C4-2B (cell line): Measurements from ENCODE around the gene CLSTN1.

Experiments used
- H3K27ac ChIP-seq: fragments of 450-650 bp; 2 replicates; pipeline ENCODE4 v1.5.1; 2017
- ZFX ChIP-seq: fragments of 450-650 bp; IDR thresholded peaks from 2 replicates; pipeline ENCODE4 v1.6.1; 2017
- TF ChIP-seq, protein P1 (sequence below): fragments of 450-650 bp; conservative IDR thresholded peaks from 2 replicates; pipeline ENCODE4 v1.5.1; 2017; ENCODE audit warnings: mild to moderate bottlenecking

CLSTN1 gene

DNA sequence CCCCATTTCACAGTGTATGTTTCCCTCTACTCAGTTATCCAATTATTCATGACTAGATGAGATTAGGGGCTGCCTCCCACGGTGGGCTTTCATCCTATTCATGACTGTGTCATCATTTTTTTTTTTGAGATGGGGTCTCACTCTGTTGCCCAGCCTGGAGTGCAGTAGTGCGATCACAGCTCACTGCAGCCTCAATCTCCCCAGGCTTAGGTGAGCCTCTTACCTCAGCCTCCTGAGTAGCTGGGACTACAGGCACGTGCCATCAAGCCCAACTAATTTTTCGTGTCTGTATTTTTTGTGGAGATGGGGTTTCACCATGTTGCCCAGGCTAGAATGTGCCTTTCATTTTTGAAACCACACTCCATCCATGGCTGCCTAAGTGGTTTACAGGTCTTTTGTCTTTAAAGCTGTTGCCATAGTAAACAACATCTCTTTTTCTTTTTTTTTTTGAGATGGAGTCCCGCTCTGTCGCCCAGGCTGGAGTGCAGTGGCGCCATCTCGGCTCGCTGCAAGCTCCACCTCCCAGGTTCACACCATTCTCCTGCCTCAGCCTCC is 112.2 kb downstream of the CLSTN1 start:
- TF ChIP-seq, protein P1, sequence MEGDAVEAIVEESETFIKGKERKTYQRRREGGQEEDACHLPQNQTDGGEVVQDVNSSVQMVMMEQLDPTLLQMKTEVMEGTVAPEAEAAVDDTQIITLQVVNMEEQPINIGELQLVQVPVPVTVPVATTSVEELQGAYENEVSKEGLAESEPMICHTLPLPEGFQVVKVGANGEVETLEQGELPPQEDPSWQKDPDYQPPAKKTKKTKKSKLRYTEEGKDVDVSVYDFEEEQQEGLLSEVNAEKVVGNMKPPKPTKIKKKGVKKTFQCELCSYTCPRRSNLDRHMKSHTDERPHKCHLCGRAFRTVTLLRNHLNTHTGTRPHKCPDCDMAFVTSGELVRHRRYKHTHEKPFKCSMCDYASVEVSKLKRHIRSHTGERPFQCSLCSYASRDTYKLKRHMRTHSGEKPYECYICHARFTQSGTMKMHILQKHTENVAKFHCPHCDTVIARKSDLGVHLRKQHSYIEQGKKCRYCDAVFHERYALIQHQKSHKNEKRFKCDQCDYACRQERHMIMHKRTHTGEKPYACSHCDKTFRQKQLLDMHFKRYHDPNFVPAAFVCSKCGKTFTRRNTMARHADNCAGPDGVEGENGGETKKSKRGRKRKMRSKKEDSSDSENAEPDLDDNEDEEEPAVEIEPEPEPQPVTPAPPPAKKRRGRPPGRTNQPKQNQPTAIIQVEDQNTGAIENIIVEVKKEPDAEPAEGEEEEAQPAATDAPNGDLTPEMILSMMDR, result no peak
- no peak for TF ChIP-seq ZFX
- H3K27ac ChIP-seq, result no peak overlapping the region

DNA sequence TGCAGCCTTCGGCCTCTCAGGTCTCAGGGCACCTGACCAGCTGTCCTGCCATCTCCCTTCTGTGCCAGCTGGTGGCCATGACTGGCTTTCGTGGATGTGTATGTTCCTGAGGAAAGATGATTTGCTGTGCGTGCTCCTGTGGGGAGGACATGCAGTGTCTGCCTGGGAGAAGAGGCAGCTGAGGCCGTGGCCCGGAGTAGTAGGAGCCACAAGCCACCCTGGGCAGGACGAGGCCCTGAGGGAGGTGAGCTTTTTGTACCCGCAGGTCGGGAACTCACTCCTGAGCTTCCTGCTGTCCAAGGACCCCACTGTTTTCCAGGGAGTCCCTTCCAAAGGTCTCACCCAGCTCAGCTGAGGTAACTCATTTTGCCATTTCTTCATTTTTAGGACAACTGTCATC is 113.7 kb downstream of the CLSTN1 start:
- TF ChIP-seq ZFX, result no peak
- TF ChIP-seq, protein P1, result no peak
- no peak overlapping the region for H3K27ac ChIP-seq

DNA sequence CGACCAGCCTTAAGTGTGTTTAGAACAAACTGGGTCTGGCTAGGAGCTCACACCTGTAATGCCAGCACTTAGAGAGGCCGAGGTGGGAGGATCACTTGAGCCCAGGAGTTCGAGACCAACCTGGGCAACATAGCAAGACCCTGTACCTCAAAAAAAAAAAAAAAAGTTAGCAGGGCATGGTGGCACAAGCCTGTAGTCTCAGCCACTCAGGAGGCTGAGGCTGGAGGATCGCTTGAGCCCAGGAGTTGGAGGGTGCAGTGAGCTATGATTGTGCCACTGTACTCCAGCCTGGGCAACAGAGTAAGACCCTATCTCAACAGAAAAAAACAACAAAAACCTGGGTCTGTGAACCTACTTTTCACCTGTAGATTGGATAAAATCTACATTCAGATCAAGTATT is 117.6 kb downstream of the CLSTN1 start:
- no peak overlapping the region for H3K27ac ChIP-seq
- TF ChIP-seq, protein P1, result no peak
- TF ChIP-seq ZFX, result no peak

DNA sequence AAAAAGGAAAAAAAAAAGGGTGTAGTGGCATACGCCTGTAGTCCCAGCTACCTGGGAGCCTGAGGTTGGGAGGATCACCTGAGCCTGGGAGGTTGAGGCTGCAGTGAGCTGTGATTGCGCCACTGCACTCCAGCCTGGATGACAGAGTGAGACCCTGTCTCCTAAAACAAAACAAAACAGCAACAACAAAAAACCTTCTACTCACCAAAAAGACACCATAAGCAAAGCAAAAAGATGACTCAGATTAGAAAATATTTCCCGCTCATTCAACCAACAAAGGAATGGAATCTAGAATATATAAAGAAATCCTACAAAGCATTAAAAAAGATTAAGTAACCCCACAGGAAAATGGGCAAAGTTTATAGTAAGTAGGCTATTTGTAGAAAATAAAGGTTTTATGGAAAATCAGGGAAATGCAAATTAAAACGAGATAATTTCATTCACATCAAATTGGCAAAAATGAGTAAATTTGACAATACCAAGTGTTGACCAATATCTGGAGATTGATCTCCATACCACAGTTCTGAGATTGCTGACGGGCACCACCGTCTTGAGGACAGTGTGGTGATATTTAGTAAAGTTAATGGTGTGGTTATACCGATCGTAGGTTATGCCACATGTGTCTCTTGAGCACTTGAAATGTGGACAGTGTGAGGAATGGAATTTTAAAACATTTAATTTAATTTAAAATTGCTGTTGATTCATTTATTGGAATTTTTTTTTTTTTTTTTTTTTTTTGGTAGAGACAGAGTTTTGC is 118.2 kb downstream of the CLSTN1 start:
- no peak for TF ChIP-seq ZFX
- TF ChIP-seq, protein P1, result no peak
- no peak overlapping the region for H3K27ac ChIP-seq

DNA sequence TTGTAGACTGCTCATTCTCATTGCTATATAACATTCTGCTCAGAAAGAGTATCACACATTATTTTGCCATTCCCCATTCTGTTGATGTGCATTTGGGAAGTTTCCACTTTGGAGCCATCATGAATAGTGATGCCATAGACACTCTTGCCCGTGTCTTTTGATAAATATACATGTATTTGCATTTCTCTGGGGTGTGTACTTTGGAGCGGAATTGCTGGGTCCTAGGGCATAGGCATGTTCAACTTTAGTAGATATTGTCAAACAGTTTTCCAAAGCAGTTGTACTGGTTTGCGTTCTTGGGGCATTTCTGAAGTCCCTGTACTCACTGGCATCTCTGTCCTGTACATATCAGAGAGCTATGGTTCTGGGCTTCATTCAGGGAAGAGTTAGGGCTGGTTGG is 120.1 kb downstream of the CLSTN1 start:
- TF ChIP-seq ZFX, result no peak
- TF ChIP-seq, protein P1, result no peak
- no peak overlapping the region for H3K27ac ChIP-seq

DNA sequence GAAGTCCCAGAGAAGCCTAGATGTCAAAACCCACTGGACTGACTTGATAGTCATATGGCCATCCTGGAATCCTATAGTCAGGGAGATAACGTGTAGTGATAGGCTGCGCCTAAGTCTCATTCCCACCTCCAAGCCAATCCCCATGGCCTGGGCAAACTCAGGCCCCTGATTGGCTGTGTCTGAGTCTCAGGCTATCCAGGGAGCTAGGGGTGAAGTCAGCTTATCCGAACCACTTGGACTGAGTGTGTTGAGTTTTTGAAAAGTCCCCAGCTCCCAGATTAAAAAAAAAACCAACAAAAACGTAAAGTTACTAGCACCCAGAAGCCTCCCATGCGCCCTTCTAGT is 120.6 kb downstream of the CLSTN1 start:
- no peak for TF ChIP-seq ZFX
- TF ChIP-seq, protein P1, result no peak
- H3K27ac ChIP-seq, result no peak overlapping the region

DNA sequence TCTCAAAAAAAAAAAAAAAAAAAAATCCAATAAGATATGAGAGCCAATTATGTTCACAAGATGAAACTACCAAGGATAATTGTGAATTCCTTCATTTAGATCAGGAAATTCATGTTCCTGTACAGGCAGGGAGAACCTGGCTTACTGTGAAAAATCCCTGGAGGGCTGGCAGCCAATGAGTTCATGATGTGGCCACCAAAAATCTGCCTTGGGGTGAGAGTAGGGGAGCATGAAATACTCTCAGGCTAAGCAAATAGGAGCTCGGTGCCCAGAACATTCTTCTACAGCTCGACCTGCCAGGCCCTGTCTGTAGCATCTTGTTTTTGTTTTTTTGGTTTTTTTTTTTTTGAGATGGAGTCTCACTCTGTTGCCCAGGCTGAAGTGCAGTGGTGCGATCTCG is 122.1 kb downstream of the CLSTN1 start:
- TF ChIP-seq ZFX, result no peak
- TF ChIP-seq, protein P1, result no peak
- H3K27ac ChIP-seq, result no peak overlapping the region
